IPS-18a (cell line): Measurements from ENCODE around the gene SYCN.

Experiments
- H3K27ac ChIP-seq: one replicate; pipeline ENCODE4 v1.5.1; 2013; ENCODE audit warnings: low read length
- H3K27me3 ChIP-seq: one replicate; pipeline ENCODE4 v1.6.1; 2013; ENCODE audit warnings: mild to moderate bottlenecking, low read length; ENCODE audit not compliant: control insufficient read depth, insufficient read depth
- H3K36me3 ChIP-seq: one replicate; pipeline ENCODE4 v1.6.1; 2013; ENCODE audit warnings: low read depth, low read length; ENCODE audit not compliant: control insufficient read depth
- H3K4me1 ChIP-seq: one replicate; pipeline ENCODE4 v1.6.1; 2013; ENCODE audit warnings: low read depth, low read length; ENCODE audit not compliant: control insufficient read depth
- H3K4me3 ChIP-seq: one replicate; pipeline ENCODE4 v1.5.1; 2013; ENCODE audit warnings: low read length
- H3K9ac ChIP-seq: one replicate; pipeline ENCODE4 v1.6.1; 2013; ENCODE audit warnings: mild to moderate bottlenecking, low read length, moderate library complexity
- H3K9me3 ChIP-seq: one replicate; pipeline ENCODE4 v1.6.1; 2013; ENCODE audit warnings: low read depth, low read length; ENCODE audit not compliant: control insufficient read depth

The SYCN gene

GRCh38 chr19:39166571-39167391 lies 37.3 kb downstream of the SYCN start:
- Histone ChIP-seq H3K9me3 (no peaks in the 10 kb centered on the region), H3K4me3 (no peak overlapping the region), H3K27ac (no peak overlapping the region), H3K36me3 (peaks cover 4% of the 10 kb centered on the region), H3K4me1 (peaks cover 19% of the 10 kb centered on the region), H3K27me3 (no peaks in the 10 kb centered on the region), H3K9ac (no peak overlapping the region)

DNA sequence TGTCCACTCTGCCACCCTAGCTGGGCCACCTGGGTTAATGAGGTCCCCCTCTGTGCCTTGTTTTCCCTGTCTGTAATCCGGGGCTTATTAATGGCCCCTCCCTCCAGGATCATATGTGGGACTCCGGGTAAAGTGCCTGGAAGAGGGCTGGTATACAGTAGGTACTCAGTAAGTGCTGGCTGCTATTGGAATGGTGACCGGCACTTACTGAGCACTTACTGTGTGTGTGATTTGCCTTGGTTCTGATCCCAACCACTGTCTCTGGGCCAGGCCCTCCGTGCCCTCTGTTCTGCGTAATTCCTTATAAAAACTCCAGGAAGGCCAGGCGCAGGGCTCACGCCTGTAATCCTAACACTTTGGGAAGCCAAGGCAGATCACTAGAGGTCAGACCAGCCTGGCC lies 38.2 kb downstream of the SYCN start:
- H3K27ac ChIP-seq: no peak overlapping the region
- no peak overlapping the region for H3K4me3 ChIP-seq
- H3K9me3 ChIP-seq: no peaks in the 10 kb centered on the region
- no peak overlapping the region for H3K9ac ChIP-seq
- peaks cover 4% of the 10 kb centered on the region for H3K36me3 ChIP-seq
- no peaks in the 10 kb centered on the region for H3K27me3 ChIP-seq
- H3K4me1 ChIP-seq: peaks cover 19% of the 10 kb centered on the region

- H3K36me3 ChIP-seq: no peaks in the 10 kb centered on the region
- H3K27ac ChIP-seq: no peak overlapping the region
- peaks cover 19% of the 10 kb centered on the region for H3K4me1 ChIP-seq
- no peaks in the 10 kb centered on the region for H3K27me3 ChIP-seq
- H3K9ac ChIP-seq: no peak overlapping the region
- no peaks in the 10 kb centered on the region for H3K9me3 ChIP-seq
- no peak overlapping the region for H3K4me3 ChIP-seq
Observed at GRCh38 chr19:39164289-39164688, 39.8 kb downstream of the SYCN start.

GRCh38 chr19:39163621-39164020 lies 40.4 kb downstream of the SYCN start:
- H3K9ac ChIP-seq: no peak overlapping the region

GRCh38 chr19:39162441-39163043 lies 41.5 kb downstream of the SYCN start:
- H3K9ac ChIP-seq: no peak overlapping the region
- peaks cover 4% of the 10 kb centered on the region for H3K36me3 ChIP-seq
- no peaks in the 10 kb centered on the region for H3K27me3 ChIP-seq
- H3K4me1 ChIP-seq: peaks cover 9% of the 10 kb centered on the region
- H3K4me3 ChIP-seq: no peak overlapping the region
- H3K9me3 ChIP-seq: no peaks in the 10 kb centered on the region
- no peak overlapping the region for H3K27ac ChIP-seq

More at GRCh38 chr19:39163621-39164020, 40.4 kb downstream of the SYCN start:
- no peak overlapping the region for H3K27ac ChIP-seq
- peaks cover 4% of the 10 kb centered on the region for H3K36me3 ChIP-seq
- H3K4me3 ChIP-seq: no peak overlapping the region
- H3K9me3 ChIP-seq: no peaks in the 10 kb centered on the region
- no peaks in the 10 kb centered on the region for H3K27me3 ChIP-seq
- peaks cover 18% of the 10 kb centered on the region for H3K4me1 ChIP-seq

DNA sequence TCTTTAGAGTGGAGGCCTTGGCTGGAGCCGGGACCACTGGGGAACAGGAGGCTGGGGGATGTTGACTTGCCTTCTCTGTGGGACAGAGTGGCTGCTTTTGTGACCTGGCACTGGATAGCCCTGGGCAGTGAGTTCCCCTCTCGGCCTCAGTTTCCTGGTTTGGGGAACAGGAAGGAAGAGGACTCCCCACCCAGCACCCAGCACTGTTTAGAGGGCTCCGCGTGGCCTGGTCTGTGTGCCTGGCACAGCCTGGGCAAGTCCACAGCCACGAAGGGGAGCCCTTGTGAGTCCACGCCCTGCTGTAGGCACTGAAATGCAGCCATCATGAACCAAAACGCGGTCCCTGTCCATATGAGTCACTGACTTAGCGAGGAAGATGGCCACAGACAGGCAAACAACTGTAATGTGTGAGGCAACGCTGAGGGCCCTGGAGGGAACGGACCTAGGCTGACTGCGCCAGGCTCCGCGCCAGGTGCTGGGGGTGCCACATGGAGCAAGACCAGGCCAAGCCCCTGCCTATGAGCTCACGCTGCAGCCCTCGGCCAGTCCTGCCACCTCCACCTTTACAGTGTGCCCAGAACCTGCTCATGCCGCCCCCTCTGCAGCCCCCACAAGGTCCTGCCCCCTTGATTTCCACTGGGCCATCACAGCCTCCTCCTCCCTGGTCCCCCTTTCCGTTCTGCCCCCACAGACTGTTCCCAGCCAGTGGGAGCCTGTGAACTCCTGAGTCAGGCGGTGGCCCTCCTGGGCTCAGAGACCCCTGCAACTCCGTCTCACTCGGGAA lies 43.0 kb downstream of the SYCN start:
- no peaks in the 10 kb centered on the region for H3K9me3 ChIP-seq
- no peak overlapping the region for H3K4me3 ChIP-seq
- no peak overlapping the region for H3K9ac ChIP-seq
- peaks cover 4% of the 10 kb centered on the region for H3K36me3 ChIP-seq
- no peaks in the 10 kb centered on the region for H3K4me1 ChIP-seq
- no peaks in the 10 kb centered on the region for H3K27me3 ChIP-seq
- no peak overlapping the region for H3K27ac ChIP-seq

DNA sequence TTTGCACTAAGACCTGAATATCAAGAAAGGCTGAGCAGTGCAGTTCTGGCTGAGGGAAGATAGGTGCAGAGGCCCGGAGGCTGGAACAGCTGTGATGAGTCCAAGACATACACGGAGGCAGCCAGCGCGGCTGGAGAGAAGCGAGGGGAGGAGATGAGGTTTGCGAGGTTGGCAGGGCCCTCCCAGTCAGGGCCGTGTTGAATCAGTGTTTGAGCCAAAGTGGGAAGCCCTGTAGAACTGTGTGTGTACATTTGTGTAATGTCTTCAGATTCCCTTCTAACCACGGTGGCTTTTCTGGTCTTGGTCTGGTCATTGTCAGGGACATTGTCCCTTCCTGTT lies 43.6 kb downstream of the SYCN start:
- peaks cover 3% of the 10 kb centered on the region for H3K4me1 ChIP-seq
- no peak overlapping the region for H3K4me3 ChIP-seq
- H3K36me3 ChIP-seq: peaks cover 4% of the 10 kb centered on the region
- H3K9ac ChIP-seq: no peak overlapping the region
- no peak overlapping the region for H3K27ac ChIP-seq
- no peaks in the 10 kb centered on the region for H3K27me3 ChIP-seq
- no peaks in the 10 kb centered on the region for H3K9me3 ChIP-seq

DNA sequence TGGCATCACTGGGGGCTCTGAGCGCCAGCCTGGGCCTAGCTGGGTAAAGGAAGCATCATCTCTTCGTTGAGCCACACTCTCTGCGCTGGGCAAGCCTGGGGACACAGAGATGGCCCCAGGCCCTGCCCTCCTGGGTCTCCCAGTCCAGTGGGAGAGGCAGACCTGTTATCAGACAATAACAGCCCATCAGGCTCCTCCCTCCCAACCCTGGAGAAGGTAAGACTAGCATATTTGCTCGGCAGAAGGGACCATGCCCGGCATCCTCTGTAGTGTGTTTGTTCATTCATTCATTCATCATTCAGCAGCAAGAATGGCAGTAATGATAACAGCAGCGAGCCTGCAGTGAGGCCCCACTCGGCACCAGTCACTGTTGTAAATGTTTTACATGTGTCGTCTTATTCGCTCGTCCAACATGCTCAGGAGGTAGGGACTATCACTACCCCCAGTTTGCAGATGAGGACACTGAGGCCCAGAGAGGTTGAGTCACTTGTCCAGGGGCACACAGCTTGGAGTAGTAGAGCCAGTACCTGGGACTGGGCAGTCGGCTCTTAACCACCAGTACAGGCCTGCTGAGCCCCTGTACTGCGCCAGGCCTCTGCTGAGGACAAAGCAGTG lies 45.3 kb downstream of the SYCN start:
- Histone ChIP-seq H3K36me3 (peaks cover 4% of the 10 kb centered on the region), H3K4me3 (no peak overlapping the region), H3K27me3 (no peaks in the 10 kb centered on the region), H3K9me3 (no peaks in the 10 kb centered on the region), H3K9ac (no peak overlapping the region), H3K4me1 (peaks cover 19% of the 10 kb centered on the region), H3K27ac (no peak overlapping the region)

DNA sequence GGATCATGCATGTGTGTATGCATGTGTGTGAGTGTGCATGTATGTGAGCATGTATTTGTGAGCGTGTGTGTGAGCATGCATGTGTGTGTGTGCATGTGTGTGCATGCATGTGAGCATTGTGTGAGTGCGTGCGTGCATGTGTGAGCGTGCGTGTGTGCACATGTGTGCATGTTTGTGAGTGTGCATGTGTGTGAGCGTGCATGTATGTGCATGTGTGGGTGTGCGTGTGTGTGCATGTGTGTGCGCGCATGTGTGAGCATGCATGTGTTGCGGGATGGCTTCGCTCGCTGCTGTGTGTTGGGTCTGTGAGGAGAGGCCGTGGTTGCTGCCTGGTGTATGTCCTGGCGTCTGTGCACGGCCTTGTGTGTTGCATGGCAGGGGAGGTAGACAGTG lies 46.1 kb downstream of the SYCN start:
- Histone ChIP-seq H3K36me3 (peaks cover 4% of the 10 kb centered on the region), H3K4me3 (no peak overlapping the region), H3K9me3 (no peaks in the 10 kb centered on the region), H3K27ac (no peak overlapping the region), H3K27me3 (no peaks in the 10 kb centered on the region), H3K4me1 (peaks cover 19% of the 10 kb centered on the region), H3K9ac (no peak overlapping the region)

DNA sequence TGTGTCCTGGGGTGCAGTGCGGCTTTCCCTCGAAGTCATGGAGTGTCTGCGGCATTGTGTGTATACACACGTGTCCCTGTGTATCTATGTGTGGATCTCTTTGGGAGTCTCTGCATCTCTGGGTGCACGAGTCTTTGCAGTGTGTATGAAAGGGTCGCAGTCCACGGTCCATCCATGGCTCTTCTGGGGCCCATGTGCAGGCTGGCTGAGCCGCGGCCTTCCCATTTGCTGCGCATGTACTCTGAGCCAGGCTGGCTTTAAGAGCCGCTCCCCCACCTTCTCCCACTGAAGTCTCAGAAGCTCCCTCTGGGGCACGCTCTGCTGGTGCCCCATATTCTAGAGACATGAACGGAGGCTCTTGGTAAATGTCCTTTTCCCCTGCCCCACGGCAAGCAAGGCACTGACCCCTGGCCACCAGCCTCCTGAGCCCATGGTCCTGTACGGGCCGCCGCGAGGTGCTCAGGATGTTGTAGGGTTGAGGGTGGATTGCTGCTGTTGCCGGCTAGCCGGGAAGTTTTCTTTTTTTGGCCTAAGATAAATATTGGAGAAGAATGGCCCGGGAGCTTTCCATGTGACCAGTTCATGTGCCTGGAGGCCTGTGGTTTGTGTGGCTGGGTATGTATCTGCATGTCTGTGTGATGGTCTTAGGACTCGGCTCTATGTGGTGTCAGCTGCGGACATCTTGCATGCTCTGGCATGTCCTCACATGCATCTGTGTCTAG lies 46.6 kb downstream of the SYCN start:
- Histone ChIP-seq H3K27me3 (no peaks in the 10 kb centered on the region), H3K4me1 (peaks cover 19% of the 10 kb centered on the region), H3K36me3 (peaks cover 4% of the 10 kb centered on the region), H3K27ac (no peak overlapping the region), H3K9me3 (no peaks in the 10 kb centered on the region), H3K4me3 (no peak overlapping the region), H3K9ac (no peak overlapping the region)
